Smooth muscle cell (in vitro differentiated cells): ENCODE results near the gene CR2. TPM values are rescaled to one million over a fixed set of nuclear protein-coding genes. Genes with fewer than 3 reads are reported as not detected.
"Not testable (repeated sequence)": the region's sequence is repeated elsewhere in the genome, so short reads cannot be mapped to it uniquely, and the experiment has no call there.

Source experiments
- DNase-seq: peaks from one replicate; lab custom pipeline; 2025; ENCODE audit not compliant: unreplicated experiment; lab: John Stamatoyannopoulos, UW
- H2AFZ ChIP-seq: fragments of 200-600 bp; sonication (generic); 2 replicates; pipeline ENCODE4 v1.6.0; 2016; ENCODE audit warnings: antibody characterized with exemption, low read depth, mild to moderate bottlenecking
- H3F3A ChIP-seq: fragments of 200-600 bp; sonication (generic); 2 replicates; pipeline ENCODE4 v1.6.0; 2017; ENCODE audit warnings: antibody characterized with exemption, low read depth
- H3K27ac ChIP-seq: fragments of 200-600 bp; sonication (generic); 2 replicates; pipeline ENCODE4 v1.5.1; 2016; ENCODE audit warnings: low read depth, mild to moderate bottlenecking
- H3K27me3 ChIP-seq: fragments of 200-600 bp; sonication (generic); 2 replicates; pipeline ENCODE4 v1.6.1; 2016; ENCODE audit warnings: low read depth, mild to moderate bottlenecking
- H3K36me3 ChIP-seq: fragments of 200-600 bp; sonication (generic); 2 replicates; pipeline ENCODE4 v1.5.1; 2016; ENCODE audit warnings: low read depth
- H3K4me1 ChIP-seq: fragments of 200-600 bp; sonication (generic); 2 replicates; pipeline ENCODE4 v1.5.1; 2016; ENCODE audit warnings: low read depth
- H3K4me2 ChIP-seq: fragments of 200-600 bp; sonication (generic); 2 replicates; pipeline ENCODE4 v1.6.0; 2016; ENCODE audit warnings: mild to moderate bottlenecking
- H3K4me3 ChIP-seq: fragments of 200-600 bp; sonication (generic); 2 replicates; pipeline ENCODE4 v1.5.1; 2016; ENCODE audit warnings: mild to moderate bottlenecking
- H3K79me2 ChIP-seq: fragments of 200-600 bp; sonication (generic); 2 replicates; pipeline ENCODE4 v1.6.0; 2016; ENCODE audit warnings: low read depth, mild to moderate bottlenecking
- H3K9ac ChIP-seq: fragments of 200-600 bp; sonication (generic); 2 replicates; pipeline ENCODE4 v1.6.0; 2016; ENCODE audit warnings: low read depth
- H3K9me3 ChIP-seq: fragments of 200-600 bp; sonication (generic); replicated peaks from 2 replicates; pipeline ENCODE4 v1.5.1; 2016; ENCODE audit warnings: low read depth
- H4K20me1 ChIP-seq: fragments of 200-600 bp; sonication (generic); 2 replicates; pipeline ENCODE4 v1.6.0; 2016; ENCODE audit warnings: low read depth
- CTCF ChIP-seq: fragments of 200-600 bp; sonication (generic); IDR thresholded peaks from 2 replicates; pipeline ENCODE4 v1.5.1; 2017; ENCODE audit warnings: borderline replicate concordance, mild to moderate bottlenecking, antibody characterized with exemption; ENCODE audit not compliant: insufficient read depth, poor library complexity, severe bottlenecking
- WGBS: methylation state at CpG from one replicate; pipeline ENCODE4 v1.1.7; 2016; ENCODE audit warnings: low lambda C conversion rate; 5-methylcytosine and 5-hydroxymethylcytosine counted together
- polyA plus RNA-seq: library from polyadenylated mRNA; unstranded; fragments of >200 nt; fragmentation: Nextera tagmentation; extraction: Ambion mirVana; gene quantifications from 2 replicates; pipeline ENCODE4 v1.2.1, GENCODE V29; 2016
- total RNA-seq: library from RNA; depleted of rRNA; stranded (reverse); fragments of >200 nt; gene quantifications from 2 replicates; pipeline ENCODE4 v1.2.3, GENCODE V29; 2014

The CR2 gene
- total and polyA plus RNA-seq, 2 experiments from 2014 or later: not detected

- H3K4me1 ChIP-seq: no peaks in the 10 kb centered on the region
- no peak overlapping the region for H2AFZ ChIP-seq
- no peaks in the 10 kb centered on the region for H3K9me3 ChIP-seq
- no peak for DNase-seq
- H3K4me3 ChIP-seq: no peak overlapping the region
- peaks cover 48% of the 10 kb centered on the region for H3K27me3 ChIP-seq
- H3K79me2 ChIP-seq: no peaks in the 10 kb centered on the region
- no peaks in the 10 kb centered on the region for H3K36me3 ChIP-seq
- no peak overlapping the region for H3K27ac ChIP-seq
- H4K20me1 ChIP-seq: no peaks in the 10 kb centered on the region
- 90% methylated on average over 3 of the region's 3 CpGs for WGBS
- TF ChIP-seq CTCF: no peak
- no peak overlapping the region for H3K4me2 ChIP-seq
- H3K9ac ChIP-seq: no peak overlapping the region
- no peaks in the 10 kb centered on the region for H3F3A ChIP-seq
These were observed 32.1 kb downstream of the CR2 start for GRCh38 chr1:207486198-207486597.

- H3K27ac ChIP-seq: no peak overlapping the region
- no peaks in the 10 kb centered on the region for H4K20me1 ChIP-seq
- H3K4me1 ChIP-seq: no peaks in the 10 kb centered on the region
- no peak overlapping the region for H3K9ac ChIP-seq
- H2AFZ ChIP-seq: no peak overlapping the region
- H3F3A ChIP-seq: no peaks in the 10 kb centered on the region
- no peak for DNase-seq
- H3K4me3 ChIP-seq: no peak overlapping the region
- no peaks in the 10 kb centered on the region for H3K9me3 ChIP-seq
- TF ChIP-seq CTCF: no peak
- H3K36me3 ChIP-seq: no peaks in the 10 kb centered on the region
- H3K27me3 ChIP-seq: peaks cover 43% of the 10 kb centered on the region
- no peak overlapping the region for H3K4me2 ChIP-seq
- no peaks in the 10 kb centered on the region for H3K79me2 ChIP-seq
- 74% methylated on average over 4 of the region's 4 CpGs for WGBS
These were observed 33.5 kb downstream of the CR2 start for GRCh38 chr1:207487636-207488035.

GRCh38 chr1:207493212-207493611 lies 39.1 kb downstream of the CR2 start:
- H3F3A ChIP-seq: no peaks in the 10 kb centered on the region
- peaks cover 68% of the 10 kb centered on the region for H3K27me3 ChIP-seq
- TF ChIP-seq CTCF: no peak
- H2AFZ ChIP-seq: no peak overlapping the region
- H3K79me2 ChIP-seq: no peaks in the 10 kb centered on the region
- no peak for DNase-seq
- no peaks in the 10 kb centered on the region for H4K20me1 ChIP-seq
- no peak overlapping the region for H3K9ac ChIP-seq
- H3K36me3 ChIP-seq: no peaks in the 10 kb centered on the region
- no peaks in the 10 kb centered on the region for H3K9me3 ChIP-seq
- no peaks in the 10 kb centered on the region for H3K4me1 ChIP-seq
- no peak overlapping the region for H3K27ac ChIP-seq
- H3K4me2 ChIP-seq: no peak overlapping the region
- H3K4me3 ChIP-seq: no peak overlapping the region
- WGBS: 85% methylated on average over 3 of the region's 3 CpGs

GRCh38 chr1:207494171-207494570 lies 40.0 kb downstream of the CR2 start:
- Histone ChIP-seq H3K9me3 (no peaks in the 10 kb centered on the region), H3K79me2 (no peaks in the 10 kb centered on the region), H2AFZ (no peak overlapping the region), H4K20me1 (no peaks in the 10 kb centered on the region), H3K27ac (no peak overlapping the region), H3F3A (no peaks in the 10 kb centered on the region), H3K4me1 (no peaks in the 10 kb centered on the region), H3K9ac (no peak overlapping the region), H3K27me3 (peaks cover 76% of the 10 kb centered on the region), H3K4me2 (no peak overlapping the region), H3K4me3 (no peak overlapping the region), H3K36me3 (no peaks in the 10 kb centered on the region)
- TF ChIP-seq CTCF: no peak
- DNase-seq: no peak
- WGBS: 92% methylated on average over 1 of the region's 1 CpG

- not testable (repeated sequence) for H2AFZ ChIP-seq, H3K36me3 ChIP-seq, H4K20me1 ChIP-seq, H3K4me3 ChIP-seq, H3K9ac ChIP-seq, DNase-seq, H3F3A ChIP-seq, H3K4me1 ChIP-seq, H3K79me2 ChIP-seq, H3K27ac ChIP-seq, H3K9me3 ChIP-seq
- Histone ChIP-seq H3K4me2 (peak overlapping the region; percentile 92), H3K27me3 (peaks cover 68% of the 10 kb centered on the region)
- WGBS: 85% methylated on average over 7 of the region's 8 CpGs
These were observed 41.2 kb downstream of the CR2 start for GRCh38 chr1:207495281-207495680.
